Mammary epithelial cell (primary cell): Measurements from ENCODE around the gene ZNF138.
"Not testable (repeated sequence)": the region's sequence is repeated elsewhere in the genome, so short reads cannot be mapped to it uniquely, and the experiment has no call there.

Source experiments
- EZH2 ChIP-seq: IDR thresholded peaks from 2 replicates; pipeline ENCODE4 v1.6.1; 2012; ENCODE audit warnings: low read length, inconsistent platforms, borderline replicate concordance
- TF ChIP-seq, protein P1 (sequence below), 2 donors: IDR thresholded peaks in 1 of 2; conservative IDR thresholded peaks in 1 of 2; 2 replicates each; pipeline ENCODE4 v1.5.1; 2011 to 2012; ENCODE audit warnings: inconsistent platforms in 2 of 2, low read length in 2 of 2, mild to moderate bottlenecking in 2 of 2, control low read depth in 1 of 2, low read depth in 1 of 2; ENCODE audit not compliant: insufficient read depth in 1 of 2; ENCODE audit errors: extremely low read depth in 1 of 2

DNA sequence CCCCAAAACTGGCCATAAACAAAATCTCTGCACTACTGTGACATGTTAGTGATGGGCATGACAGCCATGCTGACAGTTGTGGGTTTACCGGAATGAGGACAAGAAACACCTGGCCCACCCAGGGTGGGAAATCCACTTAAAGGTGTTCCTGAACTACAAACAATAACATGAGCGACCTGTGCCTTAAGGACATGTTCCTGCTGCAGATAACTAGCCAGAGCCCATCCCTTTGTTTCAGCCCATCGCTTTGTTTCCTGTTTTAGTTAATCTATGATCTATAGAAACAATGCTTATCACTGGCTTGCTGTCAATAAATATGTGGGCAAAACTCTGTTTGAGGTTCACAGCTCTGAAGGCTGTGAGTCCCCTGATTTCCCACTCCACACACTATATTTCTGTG lies 69.3 kb downstream of the ZNF138 start:
- TF ChIP-seq, protein P1, sequence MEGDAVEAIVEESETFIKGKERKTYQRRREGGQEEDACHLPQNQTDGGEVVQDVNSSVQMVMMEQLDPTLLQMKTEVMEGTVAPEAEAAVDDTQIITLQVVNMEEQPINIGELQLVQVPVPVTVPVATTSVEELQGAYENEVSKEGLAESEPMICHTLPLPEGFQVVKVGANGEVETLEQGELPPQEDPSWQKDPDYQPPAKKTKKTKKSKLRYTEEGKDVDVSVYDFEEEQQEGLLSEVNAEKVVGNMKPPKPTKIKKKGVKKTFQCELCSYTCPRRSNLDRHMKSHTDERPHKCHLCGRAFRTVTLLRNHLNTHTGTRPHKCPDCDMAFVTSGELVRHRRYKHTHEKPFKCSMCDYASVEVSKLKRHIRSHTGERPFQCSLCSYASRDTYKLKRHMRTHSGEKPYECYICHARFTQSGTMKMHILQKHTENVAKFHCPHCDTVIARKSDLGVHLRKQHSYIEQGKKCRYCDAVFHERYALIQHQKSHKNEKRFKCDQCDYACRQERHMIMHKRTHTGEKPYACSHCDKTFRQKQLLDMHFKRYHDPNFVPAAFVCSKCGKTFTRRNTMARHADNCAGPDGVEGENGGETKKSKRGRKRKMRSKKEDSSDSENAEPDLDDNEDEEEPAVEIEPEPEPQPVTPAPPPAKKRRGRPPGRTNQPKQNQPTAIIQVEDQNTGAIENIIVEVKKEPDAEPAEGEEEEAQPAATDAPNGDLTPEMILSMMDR (conservative IDR thresholded peaks at IDR 0.05 in 1 of 2, IDR thresholded peaks at IDR 0.05 in 1 of 2; ENCODE audit: extremely low read depth in 1 of 2, insufficient read depth in 1 of 2, low read depth in 1 of 2, low read length in 2 of 2): not testable (repeated sequence)
- TF ChIP-seq EZH2: not testable (repeated sequence)
